HG03457 (cell line): ENCODE measurements around the gene FAM174B.

ENCODE experiments used
- ATAC-seq: cut with Tn5 transposase; IDR thresholded peaks from one replicate; pipeline ENCODE4 v1.9.1; 2021; ENCODE audit warnings: moderate number of reproducible peaks; ENCODE audit not compliant: unreplicated experiment

Gene FAM174B

DNA sequence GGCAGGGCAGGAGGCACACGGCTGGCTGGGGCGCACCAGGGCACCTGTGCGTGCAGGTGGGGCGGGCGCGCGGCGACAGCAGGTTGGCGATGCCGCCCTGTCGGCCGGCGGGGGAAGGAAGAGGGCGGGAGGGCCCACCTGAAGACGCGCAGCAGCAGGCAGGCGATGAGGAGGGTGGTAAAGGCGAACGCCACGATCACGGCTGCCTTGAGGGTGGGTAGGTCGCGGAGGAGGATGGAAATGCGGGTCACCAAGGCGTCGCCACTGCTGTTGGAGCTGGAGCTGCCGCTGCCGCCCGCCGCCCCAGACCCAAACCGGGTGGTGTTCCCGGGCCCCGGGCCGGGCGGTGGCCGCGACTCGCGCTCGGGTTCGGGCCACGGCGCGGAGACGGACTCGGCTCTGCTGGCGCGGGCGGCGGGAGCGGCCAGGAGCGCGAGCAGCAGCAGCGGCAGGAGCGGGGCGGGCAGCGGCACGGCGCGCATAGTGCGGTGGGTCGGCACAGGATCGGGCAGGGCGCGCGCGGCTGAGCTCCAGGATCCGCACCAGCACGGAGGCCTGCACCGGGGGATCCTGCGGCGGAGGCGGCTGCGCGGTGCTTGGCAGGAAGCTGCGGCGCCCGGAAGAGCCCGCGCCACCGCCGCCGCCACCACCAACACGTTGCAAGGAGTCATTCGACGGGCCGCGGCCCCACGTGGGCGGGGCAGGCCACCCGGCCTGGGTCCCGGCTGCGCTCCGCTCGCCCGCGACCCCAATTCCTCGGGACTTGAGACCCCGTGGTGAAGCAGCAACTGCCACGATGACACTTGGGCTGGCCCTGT lies at the start of gene FAM174B:
FAM174B (minus strand) TSS at position 598 of the 818 bp plus-strand sequence.
- ATAC-seq: no peak

DNA sequence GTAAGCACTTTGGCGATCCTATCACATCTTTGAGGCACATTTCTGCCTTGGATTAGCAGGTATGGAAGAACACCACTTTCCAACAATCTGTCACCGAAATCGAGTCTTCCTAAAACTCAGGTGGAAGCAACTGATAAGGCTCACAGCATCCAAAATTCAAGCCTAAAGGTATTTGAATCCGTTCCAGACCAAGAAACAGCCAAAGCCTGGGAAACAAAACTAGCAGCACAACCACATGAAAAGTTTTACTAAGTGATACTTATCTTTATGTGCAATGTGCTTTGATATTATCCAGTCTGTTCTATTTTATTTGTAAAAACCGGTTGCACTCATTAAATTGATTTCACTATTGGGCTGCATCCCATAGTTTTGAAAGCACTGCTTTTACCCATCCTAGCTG lies 40.5 kb upstream of the FAM174B start:
- no peak for ATAC-seq

DNA sequence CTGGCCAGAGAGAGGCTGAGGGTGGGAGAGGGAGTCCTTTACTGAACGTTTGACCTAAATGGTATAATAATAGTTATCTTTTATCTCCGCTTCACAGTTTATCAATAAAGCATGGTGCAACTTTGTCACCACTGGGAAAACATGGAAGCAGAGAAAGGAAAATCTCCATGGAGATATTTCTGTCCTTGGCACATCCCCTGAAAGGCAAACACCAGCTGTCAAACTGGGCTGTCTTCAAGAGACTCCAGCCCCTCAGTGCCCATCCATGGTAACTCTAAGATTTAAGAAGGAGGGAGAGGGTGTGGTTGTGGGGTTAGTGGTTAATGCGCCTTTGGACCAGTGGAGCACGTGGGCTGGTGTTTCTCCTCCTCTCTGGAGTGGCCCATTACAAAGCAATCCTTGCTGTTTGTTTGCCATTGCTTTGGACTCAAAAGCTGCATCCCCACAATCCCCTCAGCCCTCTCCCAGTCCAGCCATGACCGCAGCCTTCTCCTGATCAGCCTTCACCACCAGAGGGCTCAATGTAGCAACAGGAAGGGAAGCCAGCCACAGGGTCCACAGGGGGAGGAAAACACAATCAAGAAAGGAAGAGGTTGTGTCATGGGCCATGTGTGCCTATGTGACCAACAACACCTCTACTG lies 38.2 kb upstream of the FAM174B start:
- no peak for ATAC-seq

DNA sequence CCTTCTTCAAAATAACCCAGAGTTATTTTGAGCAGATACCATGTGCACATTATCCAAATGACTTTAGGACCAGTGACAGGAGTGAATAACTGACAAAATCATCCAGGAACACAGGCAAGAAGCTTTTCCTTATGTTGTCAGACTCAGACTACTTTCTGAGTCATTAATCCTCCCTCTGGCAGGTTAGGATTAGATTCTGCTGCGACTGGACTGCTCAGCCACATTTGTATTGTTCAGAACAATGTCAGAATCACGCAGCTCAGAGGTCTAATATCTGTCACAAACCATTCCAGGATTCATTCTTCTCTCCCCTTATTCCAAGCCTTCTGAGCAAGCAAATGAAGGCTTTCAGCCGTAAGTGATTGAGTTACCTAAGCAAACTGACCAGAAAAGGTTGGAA lies 34.8 kb upstream of the FAM174B start:
- no peak for ATAC-seq

DNA sequence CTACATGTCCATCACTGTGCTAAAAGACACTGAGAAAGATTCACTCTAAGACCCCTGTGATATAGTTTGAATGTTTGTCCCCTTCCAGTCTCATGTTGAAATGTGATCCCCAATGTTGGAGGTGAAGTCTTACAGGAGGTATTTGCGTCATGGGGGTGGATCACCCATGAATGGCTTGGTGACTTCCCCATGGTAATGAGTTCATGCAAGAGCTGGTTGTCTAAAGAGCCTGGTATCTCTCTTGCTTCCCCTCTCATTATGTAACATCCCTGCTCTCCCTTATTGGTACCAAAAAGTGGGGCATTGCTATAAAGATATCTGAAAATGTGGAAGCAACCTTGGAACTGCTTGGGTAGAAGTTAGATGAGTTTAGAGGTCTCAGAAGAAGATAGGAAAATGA lies 32.2 kb upstream of the FAM174B start:
- ATAC-seq: no peak

DNA sequence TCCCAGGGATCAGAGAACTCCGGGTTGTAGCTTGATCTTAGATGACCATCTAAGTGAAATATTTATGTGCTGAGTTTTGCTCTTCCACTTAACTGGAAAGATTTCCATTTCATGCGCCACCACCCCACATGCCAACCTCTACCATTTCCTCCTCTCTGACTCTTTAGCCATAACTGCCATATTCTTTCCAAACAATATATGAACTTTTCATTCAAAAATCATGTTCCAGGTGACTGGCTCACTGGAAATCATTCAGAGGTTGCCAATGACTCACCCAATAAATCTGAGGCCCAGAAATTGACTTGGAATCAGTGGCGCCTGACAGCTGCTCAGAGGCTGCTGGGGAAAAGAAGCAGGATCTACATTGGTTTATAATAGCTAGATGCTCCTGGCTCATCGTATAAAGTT lies 31.6 kb upstream of the FAM174B start:
- ATAC-seq: no peak

DNA sequence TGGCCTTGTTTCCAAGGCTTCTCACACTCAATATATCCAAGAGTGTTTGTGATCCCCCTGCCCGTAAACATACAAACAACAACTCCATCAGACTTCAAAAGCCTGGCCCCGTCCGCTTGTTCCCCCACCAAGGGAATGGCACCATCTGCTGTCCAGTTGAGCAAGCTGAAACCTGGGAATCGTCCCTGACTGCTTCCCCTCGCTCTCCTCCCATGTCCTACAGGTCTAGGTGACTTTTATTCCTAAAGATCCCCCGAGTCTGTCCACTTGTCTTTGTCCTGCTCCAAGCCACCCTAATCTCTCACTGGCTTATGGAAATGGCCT lies 27.9 kb upstream of the FAM174B start:
- no peak for ATAC-seq

DNA sequence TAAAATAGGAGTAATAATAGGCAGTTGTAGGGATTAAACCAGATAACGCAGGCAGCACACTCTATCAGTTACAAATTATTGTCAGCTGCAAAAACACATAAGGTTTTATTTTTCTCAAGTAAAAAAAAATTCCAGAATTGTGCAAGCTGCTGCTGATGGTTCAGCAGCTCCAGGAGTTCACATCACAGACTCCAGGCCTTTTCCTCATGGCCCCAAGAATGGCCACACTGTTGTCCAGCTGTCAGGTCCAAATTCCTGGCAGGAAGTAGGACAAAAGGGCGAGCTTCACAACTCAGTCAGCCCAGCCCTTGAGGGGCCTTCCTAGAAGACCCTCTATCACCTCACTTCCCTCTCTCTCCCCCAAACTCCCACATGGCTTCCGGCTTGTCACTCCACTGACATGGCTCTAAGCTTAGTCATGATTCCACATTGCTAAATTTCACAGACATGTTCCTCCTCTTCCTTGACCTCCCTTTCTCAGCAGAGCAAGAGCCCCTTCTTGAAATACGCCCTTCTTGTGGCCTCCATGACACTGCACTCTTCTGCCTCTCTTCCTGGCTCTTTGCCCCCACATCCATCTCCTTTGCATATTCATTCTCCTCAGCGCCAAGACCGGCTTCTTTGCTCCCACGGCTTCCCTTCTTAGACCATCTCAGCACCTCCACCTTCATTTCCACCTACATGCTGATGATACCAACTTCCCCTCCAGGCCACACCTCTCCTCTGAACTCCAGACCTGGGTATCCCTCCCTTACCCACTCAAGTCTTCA lies 27.4 kb upstream of the FAM174B start:
- ATAC-seq: no peak

DNA sequence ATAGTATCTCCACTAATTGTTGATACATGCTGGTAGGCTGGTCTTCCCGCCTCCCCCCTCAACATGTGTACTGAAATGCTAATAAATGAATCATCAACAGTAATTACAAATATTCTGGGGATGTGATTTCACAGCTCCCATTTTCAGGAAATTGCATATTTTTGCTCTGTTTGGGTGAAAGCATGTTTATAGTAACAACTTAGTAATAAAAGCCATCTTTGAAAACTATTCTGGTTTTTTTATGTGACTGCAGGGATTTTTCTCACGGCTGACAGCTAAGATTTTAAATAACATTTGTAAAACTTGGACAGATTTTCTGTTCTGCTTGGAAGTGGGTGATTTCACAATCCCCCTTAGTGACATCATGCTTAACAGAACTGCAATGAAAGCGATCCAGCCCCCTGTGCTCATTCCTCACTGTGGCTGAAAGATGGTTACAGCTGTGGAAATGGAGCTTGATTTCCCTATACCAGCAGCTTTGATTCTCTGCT lies 25.6 kb upstream of the FAM174B start:
- ATAC-seq: no peak

DNA sequence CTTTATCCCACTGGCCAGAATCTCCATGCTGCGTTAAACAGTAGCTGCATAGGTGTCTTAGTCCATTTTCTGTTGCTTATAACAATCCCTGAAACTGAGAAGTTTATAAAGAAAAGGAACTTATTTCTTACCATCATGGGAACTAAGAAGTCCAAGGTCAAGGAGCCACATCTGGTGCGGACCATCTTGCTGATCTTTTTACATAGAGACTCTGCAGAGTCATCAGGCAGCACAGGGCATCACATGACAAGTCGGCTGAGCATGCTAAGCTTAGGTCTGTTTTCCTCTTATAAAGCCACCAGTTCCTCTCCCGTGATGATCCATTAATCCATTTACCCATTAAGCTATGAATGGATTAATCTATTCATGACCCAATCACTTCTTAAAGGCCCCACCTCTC lies 22.4 kb upstream of the FAM174B start:
- ATAC-seq: no peak

DNA sequence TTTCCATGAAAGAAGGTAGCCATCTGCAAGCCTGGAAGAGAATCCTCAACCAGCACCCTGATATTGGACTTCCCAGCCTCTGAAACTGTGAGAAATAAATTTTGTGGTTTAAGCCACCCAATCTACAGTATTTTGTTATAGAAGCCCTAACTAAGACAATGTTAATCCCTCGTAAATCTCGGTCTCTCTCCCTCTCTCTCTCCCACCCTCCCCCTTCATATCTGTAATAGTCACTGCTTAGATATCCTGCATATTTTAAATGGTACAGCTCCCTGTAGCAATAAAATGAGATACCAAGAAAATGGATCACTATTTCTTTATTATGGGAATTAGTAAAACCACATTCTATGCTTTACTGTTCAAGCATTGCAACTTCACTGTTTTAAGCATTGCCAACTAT lies 21.0 kb upstream of the FAM174B start:
- ATAC-seq: no peak

DNA sequence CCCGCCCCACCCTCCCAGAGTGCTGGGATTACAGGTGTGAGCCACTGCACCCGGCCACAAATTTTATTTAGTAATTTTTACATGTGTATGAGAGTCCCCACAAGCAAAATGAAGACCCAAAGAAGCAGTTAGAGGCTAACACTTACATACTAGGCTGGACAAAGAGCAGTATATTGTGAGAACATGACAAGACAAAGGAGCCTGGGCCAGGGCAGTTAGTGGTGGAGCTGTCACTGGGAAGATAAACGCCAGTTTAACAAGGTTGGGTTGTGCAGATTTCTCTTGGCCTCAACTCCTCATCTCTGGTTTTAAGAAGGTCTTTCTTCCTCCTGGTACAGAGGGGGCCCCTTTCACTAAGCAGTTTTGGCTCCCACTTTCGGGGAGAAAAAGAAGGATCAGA lies 19.9 kb upstream of the FAM174B start:
- ATAC-seq: no peak

DNA sequence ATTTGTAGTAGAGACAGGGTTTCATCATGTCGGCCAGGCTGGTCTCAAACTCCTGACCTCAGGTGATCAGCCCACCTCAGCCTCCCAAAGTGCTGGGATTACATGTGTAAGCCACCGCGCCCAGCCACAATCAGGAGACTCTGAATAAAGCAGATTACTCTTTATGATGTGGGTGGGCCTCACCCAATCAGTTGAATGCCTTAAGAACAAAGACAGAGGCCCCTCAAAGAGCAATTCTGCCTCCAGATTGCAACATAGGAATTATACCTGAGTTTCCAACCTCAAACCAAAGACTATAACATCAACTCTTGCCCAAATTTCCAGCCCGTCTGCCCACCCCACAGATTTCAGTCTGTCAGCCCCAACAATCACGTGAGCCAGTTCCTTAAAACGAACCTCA lies 18.8 kb upstream of the FAM174B start:
- no peak for ATAC-seq

DNA sequence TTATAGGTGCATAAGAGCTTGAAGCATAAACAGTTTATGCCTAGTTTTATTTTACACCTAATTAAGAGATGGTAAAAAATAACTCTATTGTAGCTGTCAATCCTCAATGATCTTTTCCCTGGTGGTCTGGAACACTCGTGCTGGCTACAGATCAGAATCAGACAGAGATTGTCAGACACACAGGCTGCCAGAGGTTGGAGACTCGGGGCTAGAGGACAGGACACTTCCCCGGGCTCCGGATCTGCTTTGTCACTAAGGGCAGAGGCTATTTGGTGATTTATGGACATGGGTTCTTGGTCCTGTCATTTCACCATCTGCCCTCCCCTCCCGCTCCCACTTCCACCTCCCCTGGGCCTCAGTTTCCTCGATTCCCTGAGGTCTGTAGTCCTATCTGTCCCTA lies 16.5 kb upstream of the FAM174B start:
- no peak for ATAC-seq

DNA sequence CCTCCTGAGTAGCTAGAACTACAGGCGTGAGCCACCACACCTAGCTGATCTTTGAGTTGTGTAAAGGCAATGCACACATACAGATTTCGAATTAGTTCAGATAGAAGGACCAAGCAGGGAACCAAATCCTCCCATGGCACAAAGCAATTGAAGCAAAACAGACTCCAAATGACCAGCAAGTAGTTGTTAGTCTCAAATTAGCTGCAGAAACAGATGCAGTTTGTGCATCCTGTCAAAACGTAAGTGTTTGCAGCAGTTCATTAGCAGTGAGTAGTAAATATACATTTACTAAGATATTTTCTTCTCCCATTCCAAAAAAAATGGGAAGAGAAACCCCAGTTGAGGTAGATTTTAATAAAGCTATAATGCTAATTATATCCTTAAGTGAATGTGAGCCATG lies 15.8 kb upstream of the FAM174B start:
- no peak for ATAC-seq

DNA sequence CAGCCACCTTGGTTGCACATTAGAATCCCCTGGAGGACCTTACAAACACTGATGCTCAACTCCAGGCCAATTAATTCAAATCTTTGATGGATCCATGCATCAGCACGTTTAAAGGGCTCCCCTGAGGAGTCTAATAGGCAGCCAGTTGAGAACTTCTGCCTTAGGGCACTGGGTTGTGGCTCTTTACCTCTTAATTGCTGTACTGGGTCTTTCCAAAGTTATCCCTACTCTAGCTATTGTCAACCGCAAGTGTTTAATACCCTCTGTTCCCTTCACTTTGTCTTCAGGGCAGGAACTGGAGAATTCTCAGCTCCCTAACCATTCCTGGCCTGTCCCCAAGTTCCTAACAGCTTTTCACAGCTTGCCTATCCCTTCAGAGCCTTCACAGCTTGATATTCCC lies 15.0 kb upstream of the FAM174B start:
- no peak for ATAC-seq

DNA sequence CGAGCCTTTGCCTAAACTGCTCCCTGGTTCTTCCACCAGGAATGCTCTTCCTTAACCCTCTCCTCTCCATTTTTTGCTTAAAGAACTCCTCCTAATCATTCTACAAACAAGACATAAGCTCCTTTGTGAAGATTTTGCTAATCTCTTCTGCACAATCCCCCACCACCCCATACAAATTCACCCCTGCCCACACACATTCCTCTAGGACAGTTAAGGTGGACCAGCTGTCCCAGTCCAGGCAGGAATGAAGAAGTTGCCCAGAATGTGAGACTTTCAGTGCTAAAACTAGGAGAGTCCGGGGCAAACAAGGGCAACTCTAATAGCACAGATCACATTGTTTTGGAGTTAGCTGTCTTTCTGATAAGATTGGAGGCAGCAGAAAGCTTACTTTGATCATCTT lies 13.9 kb upstream of the FAM174B start:
- ATAC-seq: no peak

DNA sequence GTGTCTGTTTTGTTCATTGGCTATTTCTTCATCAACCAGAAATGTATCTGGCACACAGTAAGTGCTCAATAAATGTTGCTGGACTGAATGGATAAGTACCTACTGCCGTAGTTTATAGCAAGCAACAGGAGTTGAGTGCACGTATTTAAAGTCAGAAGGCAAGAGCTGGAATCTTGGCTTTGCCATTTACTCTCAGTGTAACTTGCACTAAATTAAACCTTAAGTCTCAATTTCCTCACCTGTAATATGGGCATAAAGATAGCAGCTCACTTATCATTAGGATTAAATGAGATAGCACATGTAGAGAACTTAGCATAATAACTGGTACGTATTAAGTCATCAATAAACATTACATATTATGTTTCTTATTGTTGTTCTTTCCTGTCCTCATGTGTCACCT lies 13.0 kb upstream of the FAM174B start:
- no peak for ATAC-seq

DNA sequence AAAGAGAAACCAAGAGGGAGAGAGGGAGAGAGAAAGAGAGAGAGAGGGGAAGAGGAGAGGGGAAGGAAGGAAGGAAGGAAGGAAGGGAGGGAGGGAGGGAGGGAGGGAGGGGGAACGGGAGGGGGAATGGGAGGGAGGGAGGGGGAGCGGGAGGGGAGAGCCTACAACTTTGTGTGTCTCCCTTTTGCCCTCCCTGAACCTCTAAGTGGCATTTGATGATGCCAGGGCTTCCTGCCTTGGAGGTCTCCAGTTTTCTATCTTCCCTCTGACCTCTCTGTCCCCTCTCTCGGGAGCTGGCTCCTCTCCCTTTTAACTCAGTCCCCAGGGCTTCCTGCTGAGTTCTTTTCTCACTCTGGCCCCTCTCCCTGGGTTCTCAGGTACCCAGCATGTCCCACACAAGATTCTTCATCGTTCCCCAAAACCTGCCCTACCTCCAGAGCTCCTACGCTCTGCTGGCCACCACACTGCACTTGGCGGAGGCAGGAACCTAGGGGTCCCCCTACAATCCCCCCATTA lies 12.5 kb upstream of the FAM174B start:
- no peak for ATAC-seq

DNA sequence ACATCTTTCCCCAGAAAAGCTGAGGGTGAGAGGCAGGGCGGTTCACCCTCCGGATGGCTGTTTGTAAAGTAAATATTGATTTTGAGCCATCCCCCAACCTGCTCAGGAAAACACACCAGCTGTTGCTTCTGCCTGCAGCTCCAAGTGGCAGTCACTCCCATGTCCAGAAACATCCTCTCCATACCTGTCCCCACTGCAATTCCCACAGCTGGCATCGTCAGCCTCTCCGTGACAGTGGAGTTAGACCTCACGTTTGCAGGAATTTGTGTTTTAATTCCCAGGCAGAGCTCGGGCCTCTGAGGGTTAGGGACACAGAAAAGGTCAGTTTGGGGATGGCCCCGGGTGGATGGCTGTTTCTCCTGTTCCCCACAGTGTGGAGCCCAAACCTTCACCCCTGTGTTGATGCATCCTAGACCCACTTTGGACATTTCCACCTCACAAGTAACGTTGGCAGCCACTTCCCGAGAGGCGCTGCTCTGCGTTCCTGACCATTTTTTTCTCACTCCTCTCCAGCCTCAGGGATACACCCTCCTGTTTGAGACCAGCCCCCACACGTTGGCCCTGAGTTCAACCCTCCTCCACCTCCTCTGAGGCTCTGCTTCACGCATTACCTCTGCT lies 11.8 kb upstream of the FAM174B start:
- ATAC-seq: no peak

DNA sequence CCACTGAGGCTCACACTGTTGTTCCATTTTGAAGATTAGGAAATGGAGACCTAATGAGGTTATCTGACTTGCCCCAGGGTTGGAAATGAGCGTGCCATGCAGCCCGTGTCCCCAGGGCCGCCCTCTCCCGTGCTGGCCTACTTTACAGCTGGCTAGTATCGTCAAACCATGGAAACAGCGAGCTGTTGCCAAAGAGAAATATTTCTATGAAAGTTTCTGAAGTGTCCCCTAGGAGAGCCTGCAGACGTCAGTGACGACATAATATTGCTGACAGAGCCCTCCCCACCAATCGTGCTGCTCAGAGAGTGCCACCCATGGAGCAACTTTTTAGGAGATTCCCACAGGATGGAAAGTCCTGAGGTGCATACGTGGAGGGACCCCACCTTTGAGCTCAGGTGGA lies 11.2 kb upstream of the FAM174B start:
- no peak for ATAC-seq
